DOHH2 (cell line): ENCODE measurements around the gene NOC2L.
"Not testable (repeated sequence)": the region's sequence is repeated elsewhere in the genome, so short reads cannot be mapped to it uniquely, and the experiment has no call there.

Experiments used
- H3F3A ChIP-seq: fragments of 200-600 bp; sonication (generic), shearing (Covaris generic); 2 replicates; pipeline ENCODE4 v1.6.0; 2016; ENCODE audit warnings: antibody characterized with exemption, mild to moderate bottlenecking; ENCODE audit not compliant: control insufficient read depth, insufficient read depth
- H3K27ac ChIP-seq: fragments of 200-600 bp; sonication (generic); 2 replicates; pipeline ENCODE4 v1.5.1; 2014; ENCODE audit warnings: low read depth, mild to moderate bottlenecking, low read length, moderate library complexity
- H3K27me3 ChIP-seq: fragments of 200-600 bp; sonication (generic); 2 replicates; pipeline ENCODE4 v1.6.1; 2014; ENCODE audit warnings: mild to moderate bottlenecking, low read length, mixed read lengths; ENCODE audit not compliant: control insufficient read depth
- H3K36me3 ChIP-seq: fragments of 200-600 bp; sonication (generic); 2 replicates; pipeline ENCODE4 v1.6.1; 2014; ENCODE audit warnings: mild to moderate bottlenecking, low read length, moderate library complexity, mixed read lengths; ENCODE audit not compliant: control insufficient read depth
- H3K4me1 ChIP-seq: fragments of 200-600 bp; sonication (generic); 2 replicates; pipeline ENCODE4 v1.6.1; 2014; ENCODE audit warnings: mild to moderate bottlenecking, low read length, mixed read lengths; ENCODE audit not compliant: control insufficient read depth
- H3K4me2 ChIP-seq: fragments of 200-600 bp; sonication (generic); 2 replicates; pipeline ENCODE4 v1.6.0; 2014; ENCODE audit warnings: mild to moderate bottlenecking, low read length, moderate library complexity
- H3K4me3 ChIP-seq: fragments of 200-600 bp; sonication (generic); 2 replicates; pipeline ENCODE4 v1.5.1; 2014; ENCODE audit warnings: mild to moderate bottlenecking, low read length, mixed read lengths
- H3K79me2 ChIP-seq: fragments of 200-600 bp; sonication (generic); 2 replicates; pipeline ENCODE4 v1.6.1; 2014; ENCODE audit warnings: mild to moderate bottlenecking, low read length, mixed read lengths; ENCODE audit not compliant: control insufficient read depth
- H3K9me2 ChIP-seq: fragments of 200-600 bp; sonication (generic); replicated peaks from 2 replicates; pipeline ENCODE4 v1.6.1; 2014; ENCODE audit warnings: mild to moderate bottlenecking, low read length, mixed read lengths; ENCODE audit not compliant: control insufficient read depth
- H3K9me3 ChIP-seq: fragments of 200-600 bp; sonication (generic); 2 replicates; pipeline ENCODE4 v1.6.1; 2014; ENCODE audit warnings: antibody characterized with exemption, low read length, mixed read lengths; ENCODE audit not compliant: control insufficient read depth, insufficient read depth
- H4K20me1 ChIP-seq: fragments of 200-600 bp; sonication (generic); 2 replicates; pipeline ENCODE4 v1.6.0; 2014; ENCODE audit warnings: low read depth, mild to moderate bottlenecking, antibody characterized with exemption, low read length, moderate library complexity; ENCODE audit not compliant: control insufficient read depth, insufficient read depth
- EZH2phosphoT487 ChIP-seq: fragments of 200-600 bp; sonication (generic); IDR thresholded peaks from 2 replicates; pipeline ENCODE4 v1.6.1; 2017; ENCODE audit warnings: borderline replicate concordance, mild to moderate bottlenecking, antibody characterized with exemption, low read length, moderate library complexity, mixed read lengths
- TF ChIP-seq, protein P1 (sequence below): fragments of 200-600 bp; sonication (generic); IDR thresholded peaks from one replicate; pipeline ENCODE4 v1.5.1; 2014; ENCODE audit warnings: antibody characterized with exemption, mild to moderate bottlenecking, low read depth, low read length; ENCODE audit not compliant: poor library complexity, severe bottlenecking

The NOC2L gene

DNA sequence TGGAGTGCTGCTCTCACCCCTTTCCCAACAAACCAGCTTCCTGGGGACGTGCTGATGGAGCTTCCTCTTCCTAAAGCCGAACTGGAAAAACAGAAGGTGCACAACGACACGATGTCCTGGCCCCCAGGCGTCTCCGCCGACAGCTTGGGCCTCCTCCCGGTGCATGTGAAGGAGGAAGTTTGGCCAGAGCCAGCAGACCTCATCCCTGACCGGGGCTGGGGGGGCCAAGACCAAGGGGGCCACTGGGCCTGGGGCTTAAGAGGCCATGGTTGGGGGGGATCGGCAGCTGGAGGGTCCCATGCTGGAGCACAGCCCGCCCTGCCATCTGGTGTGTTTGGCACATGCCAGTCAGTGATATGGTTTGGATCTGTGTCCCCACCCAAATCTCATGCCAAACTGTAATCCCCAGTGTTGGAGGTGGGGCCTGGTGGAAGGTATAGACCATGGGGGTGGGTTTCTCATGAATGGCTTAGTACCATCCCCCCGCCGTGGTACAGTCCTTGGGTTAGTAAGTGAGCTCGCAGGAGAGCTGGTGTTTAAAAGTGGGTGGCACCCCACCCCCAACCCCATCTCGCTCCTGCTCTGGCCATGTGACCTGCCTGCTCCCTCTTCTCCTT lies 34.4 kb upstream of the NOC2L start:
- no peaks in the 10 kb centered on the region for H3K36me3 ChIP-seq
- TF ChIP-seq, protein P1, sequence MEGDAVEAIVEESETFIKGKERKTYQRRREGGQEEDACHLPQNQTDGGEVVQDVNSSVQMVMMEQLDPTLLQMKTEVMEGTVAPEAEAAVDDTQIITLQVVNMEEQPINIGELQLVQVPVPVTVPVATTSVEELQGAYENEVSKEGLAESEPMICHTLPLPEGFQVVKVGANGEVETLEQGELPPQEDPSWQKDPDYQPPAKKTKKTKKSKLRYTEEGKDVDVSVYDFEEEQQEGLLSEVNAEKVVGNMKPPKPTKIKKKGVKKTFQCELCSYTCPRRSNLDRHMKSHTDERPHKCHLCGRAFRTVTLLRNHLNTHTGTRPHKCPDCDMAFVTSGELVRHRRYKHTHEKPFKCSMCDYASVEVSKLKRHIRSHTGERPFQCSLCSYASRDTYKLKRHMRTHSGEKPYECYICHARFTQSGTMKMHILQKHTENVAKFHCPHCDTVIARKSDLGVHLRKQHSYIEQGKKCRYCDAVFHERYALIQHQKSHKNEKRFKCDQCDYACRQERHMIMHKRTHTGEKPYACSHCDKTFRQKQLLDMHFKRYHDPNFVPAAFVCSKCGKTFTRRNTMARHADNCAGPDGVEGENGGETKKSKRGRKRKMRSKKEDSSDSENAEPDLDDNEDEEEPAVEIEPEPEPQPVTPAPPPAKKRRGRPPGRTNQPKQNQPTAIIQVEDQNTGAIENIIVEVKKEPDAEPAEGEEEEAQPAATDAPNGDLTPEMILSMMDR = no peak
- no peak for TF ChIP-seq EZH2phosphoT487
- no peaks in the 10 kb centered on the region for H3K9me2 ChIP-seq
- H3K27me3 ChIP-seq = peaks cover 18% of the 10 kb centered on the region
- no peak overlapping the region for H3K4me3 ChIP-seq
- H3F3A ChIP-seq = no peaks in the 10 kb centered on the region
- no peaks in the 10 kb centered on the region for H3K9me3 ChIP-seq
- no peak overlapping the region for H3K4me2 ChIP-seq
- no peak overlapping the region for H3K27ac ChIP-seq
- H3K79me2 ChIP-seq = no peaks in the 10 kb centered on the region
- H3K4me1 ChIP-seq = no peaks in the 10 kb centered on the region
- no peaks in the 10 kb centered on the region for H4K20me1 ChIP-seq

- no peaks in the 10 kb centered on the region for H3K79me2 ChIP-seq
- H3K4me3 ChIP-seq = no peak overlapping the region
- no peak overlapping the region for H3K4me2 ChIP-seq
- no peaks in the 10 kb centered on the region for H3K36me3 ChIP-seq
- H3K9me3 ChIP-seq = no peaks in the 10 kb centered on the region
- H4K20me1 ChIP-seq = no peaks in the 10 kb centered on the region
- no peaks in the 10 kb centered on the region for H3K9me2 ChIP-seq
- TF ChIP-seq, protein P1 = no peak
- TF ChIP-seq EZH2phosphoT487 = no peak
- H3F3A ChIP-seq = no peaks in the 10 kb centered on the region
- peaks cover 19% of the 10 kb centered on the region for H3K27me3 ChIP-seq
- no peaks in the 10 kb centered on the region for H3K4me1 ChIP-seq
- no peak overlapping the region for H3K27ac ChIP-seq
These were observed 33.3 kb upstream of the NOC2L start for GRCh38 chr1:992362-992761.

- Histone ChIP-seq H3K9me2 (no peaks in the 10 kb centered on the region), H3F3A (no peaks in the 10 kb centered on the region), H3K27me3 (peaks cover 19% of the 10 kb centered on the region), H3K27ac (no peak overlapping the region), H3K79me2 (no peaks in the 10 kb centered on the region), H4K20me1 (no peaks in the 10 kb centered on the region), H3K4me1 (no peaks in the 10 kb centered on the region), H3K4me2 (no peak overlapping the region), H3K36me3 (no peaks in the 10 kb centered on the region), H3K9me3 (no peaks in the 10 kb centered on the region), H3K4me3 (no peak overlapping the region)
- TF ChIP-seq, protein P1 = no peak
- TF ChIP-seq EZH2phosphoT487 = no peak
These were observed 32.8 kb upstream of the NOC2L start for GRCh38 chr1:991895-992294.

GRCh38 chr1:991275-991674 lies 32.2 kb upstream of the NOC2L start:
- H3K27ac ChIP-seq, H3K4me1 ChIP-seq, H3K9me3 ChIP-seq, H3K79me2 ChIP-seq, H3F3A ChIP-seq, H4K20me1 ChIP-seq, H3K9me2 ChIP-seq, H3K4me2 ChIP-seq, H3K4me3 ChIP-seq, H3K36me3 ChIP-seq: not testable (repeated sequence)
- peaks cover 22% of the 10 kb centered on the region for H3K27me3 ChIP-seq

DNA sequence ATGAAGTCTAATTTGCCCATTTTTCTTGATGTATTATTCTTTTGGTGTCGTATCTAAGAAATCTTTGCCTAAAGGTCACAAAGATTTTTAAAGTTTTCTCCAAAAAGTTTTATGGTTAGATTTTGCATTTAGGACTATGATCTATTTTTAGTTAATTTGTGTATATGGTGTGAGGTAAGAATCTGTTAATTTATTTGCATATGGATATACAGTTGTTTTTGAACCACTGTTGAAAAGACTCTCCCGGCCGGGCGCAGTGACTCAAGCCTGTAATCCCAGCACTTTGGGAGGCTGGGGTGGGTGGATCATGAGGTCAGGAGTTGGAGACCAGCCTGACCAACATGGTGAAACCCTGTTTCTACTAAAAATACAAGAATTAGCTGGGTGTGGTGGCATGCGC lies 29.0 kb upstream of the NOC2L start:
- not testable (repeated sequence) for H3K4me1 ChIP-seq, H3K27ac ChIP-seq, H4K20me1 ChIP-seq, H3K79me2 ChIP-seq, H3F3A ChIP-seq, H3K4me3 ChIP-seq, H3K9me2 ChIP-seq, H3K9me3 ChIP-seq, H3K36me3 ChIP-seq, H3K4me2 ChIP-seq
- peaks cover 17% of the 10 kb centered on the region for H3K27me3 ChIP-seq
